HepG2 (cell line): ENCODE measurements around the gene TARDBP. TPM values are rescaled to one million over a fixed set of nuclear protein-coding genes. Genes with fewer than 3 reads are reported as not detected.
A peak's percentile ranks its signal among the peaks of the same experiment; 100 is the strongest.

ENCODE experiments used
- ATAC-seq: fragments of 200-7000 bp; cut with Tn5 transposase; 3 replicates; pipeline ENCODE4 v1.9.1; 2020; ENCODE audit warnings: mild to moderate bottlenecking, moderate library complexity
- BruUV-seq: library from RNA; stranded (reverse); fragments of 400-500 nt; replicated peaks from 2 replicates; lab custom pipeline; 2021; lab: Mats Ljungman, UMichigan
- CTCF ChIA-PET: fragments of 300-600 bp; formaldehyde crosslinking; extraction: SDS; loops from one replicate; lab custom pipeline; 2021; ENCODE audit warnings: low total read pairs, inconsistent platforms, low intra/inter-chr PET ratio; lab: Yijun Ruan, JAX
- POLR2A ChIA-PET: fragments of 350-600 bp; sonication (Branson Sonifier 250); formaldehyde crosslinking; loops from one replicate; lab custom pipeline; 2020; ENCODE audit warnings: antibody characterized with exemption, inconsistent platforms; lab: Yijun Ruan, JAX
- DNase-seq: peaks from one replicate; pipeline ENCODE4 v3.0.0-alpha.2; 2015; ENCODE audit warnings: low spot score
- FAIRE-seq: peaks from 3 replicates; lab custom pipeline; 2011; peaks lifted over from hg19 to GRCh38; lab: Jason Lieb, UNC
- H2AFZ ChIP-seq: one replicate; pipeline ENCODE4 v1.6.1; 2011; ENCODE audit warnings: low read length, inconsistent platforms
- H3K27ac ChIP-seq: fragments of 300-600 bp; 3 replicates; pipeline ENCODE4 v1.8.0; 2011; ENCODE audit warnings: mixed run types, mild to moderate bottlenecking, mixed read lengths, low read length, inconsistent platforms; ENCODE audit not compliant: insufficient read depth; ENCODE audit errors: extremely low read length
- H3K27me3 ChIP-seq, 2 experiments: fragments of 200-600 bp in 1 of 2; 2 replicates in 1 of 2; 3 replicates in 1 of 2; pipeline versions ENCODE4 v1.6.0 to v1.8.0; 2011; ENCODE audit warnings: low read length in 2 of 2, mild to moderate bottlenecking in 2 of 2, moderate library complexity in 2 of 2, inconsistent platforms in 1 of 2; ENCODE audit not compliant: insufficient read depth in 2 of 2, control insufficient read depth in 1 of 2
- H3K36me3 ChIP-seq, 2 experiments: fragments of 200-600 bp in 1 of 2; replicated peaks in 1 of 2; 2 replicates in 1 of 2; 3 replicates in 1 of 2; pipeline versions ENCODE4 v1.5.1 to v1.8.0; 2011; ENCODE audit warnings: low read length in 2 of 2, inconsistent platforms in 1 of 2; ENCODE audit not compliant: insufficient read depth in 2 of 2, control insufficient read depth in 1 of 2
- H3K4me1 ChIP-seq: 2 replicates; pipeline ENCODE4 v1.5.1; 2012; ENCODE audit warnings: low read length, inconsistent platforms; ENCODE audit not compliant: insufficient read depth
- H3K4me2 ChIP-seq: 2 replicates; pipeline ENCODE4 v1.6.0; 2011; ENCODE audit warnings: low read depth, low read length, inconsistent platforms
- H3K4me3 ChIP-seq, 3 experiments: fragments of 200-600 bp in 1 of 3; sonication (generic), shearing (Covaris generic) in 1 of 3; replicated peaks in 1 of 3; 2 replicates each; pipeline ENCODE4 v1.5.1; 2011 to 2016; ENCODE audit warnings: low read length in 3 of 3, inconsistent platforms in 2 of 3, low read depth in 2 of 3, mild to moderate bottlenecking in 2 of 3, control low read depth in 1 of 3, mixed read lengths in 1 of 3; ENCODE audit not compliant: insufficient read depth in 1 of 3
- H3K79me2 ChIP-seq: one replicate; pipeline ENCODE4 v1.6.1; 2011; ENCODE audit warnings: low read length, inconsistent platforms; ENCODE audit not compliant: insufficient read depth
- H3K9ac ChIP-seq: 2 replicates; pipeline ENCODE4 v1.6.0; 2011; ENCODE audit warnings: mild to moderate bottlenecking, low read depth, low read length, inconsistent platforms; ENCODE audit not compliant: insufficient read depth
- H3K9me3 ChIP-seq: 2 replicates; pipeline ENCODE4 v1.5.1; 2012; ENCODE audit warnings: mild to moderate bottlenecking, low read length
- H4K20me1 ChIP-seq: 2 replicates; pipeline ENCODE4 v1.6.0; 2011; ENCODE audit warnings: inconsistent platforms, mild to moderate bottlenecking, low read length, moderate library complexity; ENCODE audit not compliant: insufficient read depth
- AGO2 ChIP-seq: fragments of 200-400 bp; formaldehyde crosslinking; optimal IDR thresholded peaks from 2 replicates; pipeline ENCODE3; 2017; ENCODE audit warnings: mild to moderate bottlenecking, low read depth, low read length, moderate library complexity
- BCL6 ChIP-seq: IDR thresholded peaks from 2 replicates; pipeline ENCODE4 v1.6.1; 2016; ENCODE audit warnings: missing genetic modification reagents, missing compliant biosample characterization
- BHLHE40 ChIP-seq: IDR thresholded peaks from 2 replicates; pipeline ENCODE4 v1.6.1; 2011; ENCODE audit warnings: low read length, improper control_type of control experiment
- FOXP1 ChIP-seq, 2 experiments: fragments of 450-650 bp in 1 of 2; IDR thresholded peaks; 2 replicates each; pipeline ENCODE4 v1.6.1; 2017 to 2018; ENCODE audit warnings: antibody characterized with exemption in 1 of 2
- HMG20B ChIP-seq: conservative IDR thresholded peaks from 2 replicates; pipeline ENCODE4 v1.6.1; 2016; ENCODE audit warnings: missing genetic modification reagents, missing compliant biosample characterization
- KDM3A ChIP-seq: IDR thresholded peaks from 2 replicates; pipeline ENCODE4 v1.6.1; 2018; ENCODE audit warnings: low read depth, missing compliant biosample characterization
- NFYC ChIP-seq: IDR thresholded peaks from 2 replicates; pipeline ENCODE4 v1.6.1; 2016; ENCODE audit warnings: missing genetic modification reagents, missing compliant biosample characterization
- PHF21A ChIP-seq: sonication (generic); formaldehyde crosslinking; IDR thresholded peaks from 2 replicates; pipeline ENCODE4 v1.5.0; 2020; ENCODE audit warnings: mild to moderate bottlenecking, missing genetic modification reagents
- POLR2G ChIP-seq: fragments of 200-400 bp; formaldehyde crosslinking; IDR thresholded peaks from 2 replicates; pipeline ENCODE4 v1.6.1; 2018; ENCODE audit warnings: mild to moderate bottlenecking, low read depth, low read length, moderate library complexity
- RXRA ChIP-seq: sonication (generic); formaldehyde crosslinking; IDR thresholded peaks from 2 replicates; pipeline ENCODE4 v1.5.1; 2020; ENCODE audit warnings: missing genetic modification reagents
- SNAI1 ChIP-seq: sonication (generic); formaldehyde crosslinking; IDR thresholded peaks from 2 replicates; pipeline ENCODE4 v1.5.0; 2020; ENCODE audit warnings: mild to moderate bottlenecking, missing genetic modification reagents, borderline replicate concordance
- SRY ChIP-seq: sonication (generic); formaldehyde crosslinking; IDR thresholded peaks from 2 replicates; pipeline ENCODE4 v1.8.0; 2022; ENCODE audit warnings: mild to moderate bottlenecking, missing genetic modification reagents
- TRIM24 ChIP-seq: sonication (generic); formaldehyde crosslinking; IDR thresholded peaks from 2 replicates; pipeline ENCODE4 v1.8.0; 2022; ENCODE audit warnings: mild to moderate bottlenecking, missing genetic modification reagents
- ZFP37 ChIP-seq: sonication (generic); formaldehyde crosslinking; IDR thresholded peaks from 2 replicates; pipeline ENCODE4 v1.4.0; 2020; ENCODE audit warnings: missing genetic modification reagents, borderline replicate concordance
- ZNF382 ChIP-seq: sonication (generic); formaldehyde crosslinking; IDR thresholded peaks from 2 replicates; pipeline ENCODE4 v1.5.0; 2020; ENCODE audit warnings: missing genetic modification reagents, mild to moderate bottlenecking, borderline replicate concordance
- ZNF644 ChIP-seq: IDR thresholded peaks from 2 replicates; pipeline ENCODE4 v1.6.1; 2016; ENCODE audit warnings: low read depth
- ZNF772 ChIP-seq: sonication (generic); formaldehyde crosslinking; IDR thresholded peaks from 2 replicates; pipeline ENCODE4 v1.5.0; 2020; ENCODE audit warnings: mild to moderate bottlenecking, missing genetic modification reagents
- WGBS: methylation state at CpG from one replicate; pipeline ENCODE4 v1.1.6; 2017; ENCODE audit warnings: low lambda C conversion rate; 5-methylcytosine and 5-hydroxymethylcytosine counted together
- in situ Hi-C: cut with HindIII; loops from 2 replicates; pipeline ENCODE4 v1.10.0; 2017; ENCODE audit warnings: low pct_unique_long_range_greater_than_20kb; ENCODE audit not compliant: extremely low pct_ligation_motif_present
- intact Hi-C: fragments of 100-400 bp; cut with micrococcal nuclease; formaldehyde crosslinking; loops from one replicate; pipeline ENCODE4 v1.10.0; 2022; ENCODE audit not compliant: unreplicated experiment
- polyA plus RNA-seq, 8 experiments: library from polyadenylated mRNA; depleted of rRNA in 3 of 8; stranded (reverse) in 7 of 8; unstranded in 1 of 8; fragments of >200 nt; fragmentation: Illumina TruSeq in 4 of 8; extraction: Trizol in 4 of 8; gene quantifications; 2 replicates each; pipeline versions ENCODE4 v1.2.1 to v1.2.3, GENCODE V29; 2011 to 2016; ENCODE audit warnings: low read depth in 4 of 8, missing spikeins in 1 of 8, mixed read lengths in 1 of 8; ENCODE audit not compliant: insufficient read depth in 1 of 8
- total RNA-seq, 5 experiments: library from RNA; depleted of rRNA; stranded (reverse); fragments of >200 nt; fragmentation: Illumina TruSeq; extraction: Trizol; gene quantifications; 2 replicates each; pipeline ENCODE4 v1.2.3, GENCODE V29; 2016; ENCODE audit warnings: low read depth in 1 of 5
- TF ChIP-seq, protein P1 (sequence below): sonication (generic); formaldehyde crosslinking; conservative IDR thresholded peaks from 2 replicates; pipeline ENCODE4 v1.4.0; 2020; ENCODE audit warnings: mild to moderate bottlenecking, missing genetic modification reagents, moderate library complexity
- TF ChIP-seq, protein P2 (sequence below): sonication (generic); formaldehyde crosslinking; IDR thresholded peaks from 2 replicates; pipeline ENCODE4 v1.8.0; 2022; ENCODE audit warnings: mild to moderate bottlenecking, missing genetic modification reagents, moderate library complexity
- TF ChIP-seq, protein P3 (sequence below): sonication (generic); formaldehyde crosslinking; IDR thresholded peaks from 2 replicates; pipeline ENCODE4 v1.4.0; 2020; ENCODE audit warnings: missing genetic modification reagents

The TARDBP gene
- total and polyA plus RNA-seq, 2 of the 13 experiments (the other 11 are each of a cell fraction or from before 2014, with no cell fraction given) = 62.4 to 93.0 TPM

DNA sequence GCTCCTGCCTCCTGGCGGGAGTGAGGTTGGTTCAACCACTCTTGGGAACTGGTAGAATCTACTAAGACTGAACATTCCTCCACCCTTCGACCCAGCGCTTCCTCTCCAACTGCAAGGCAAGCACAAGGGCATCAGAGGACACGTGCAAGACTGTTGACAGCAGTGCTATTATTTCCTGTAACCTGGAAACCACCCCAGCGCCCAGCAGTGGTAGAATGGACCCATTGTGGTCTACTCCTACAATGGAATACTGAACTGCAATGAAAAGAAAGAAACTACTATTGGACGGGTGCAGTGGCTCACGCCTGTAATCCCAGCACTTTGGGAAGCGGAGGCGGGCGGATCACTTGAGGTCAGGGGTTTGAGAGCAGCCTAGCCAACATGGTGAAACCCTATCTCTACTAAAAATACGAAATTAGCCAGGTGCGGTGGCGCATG lies 33.0 kb upstream of the TARDBP start (continued):
- TF ChIP-seq, protein P1, sequence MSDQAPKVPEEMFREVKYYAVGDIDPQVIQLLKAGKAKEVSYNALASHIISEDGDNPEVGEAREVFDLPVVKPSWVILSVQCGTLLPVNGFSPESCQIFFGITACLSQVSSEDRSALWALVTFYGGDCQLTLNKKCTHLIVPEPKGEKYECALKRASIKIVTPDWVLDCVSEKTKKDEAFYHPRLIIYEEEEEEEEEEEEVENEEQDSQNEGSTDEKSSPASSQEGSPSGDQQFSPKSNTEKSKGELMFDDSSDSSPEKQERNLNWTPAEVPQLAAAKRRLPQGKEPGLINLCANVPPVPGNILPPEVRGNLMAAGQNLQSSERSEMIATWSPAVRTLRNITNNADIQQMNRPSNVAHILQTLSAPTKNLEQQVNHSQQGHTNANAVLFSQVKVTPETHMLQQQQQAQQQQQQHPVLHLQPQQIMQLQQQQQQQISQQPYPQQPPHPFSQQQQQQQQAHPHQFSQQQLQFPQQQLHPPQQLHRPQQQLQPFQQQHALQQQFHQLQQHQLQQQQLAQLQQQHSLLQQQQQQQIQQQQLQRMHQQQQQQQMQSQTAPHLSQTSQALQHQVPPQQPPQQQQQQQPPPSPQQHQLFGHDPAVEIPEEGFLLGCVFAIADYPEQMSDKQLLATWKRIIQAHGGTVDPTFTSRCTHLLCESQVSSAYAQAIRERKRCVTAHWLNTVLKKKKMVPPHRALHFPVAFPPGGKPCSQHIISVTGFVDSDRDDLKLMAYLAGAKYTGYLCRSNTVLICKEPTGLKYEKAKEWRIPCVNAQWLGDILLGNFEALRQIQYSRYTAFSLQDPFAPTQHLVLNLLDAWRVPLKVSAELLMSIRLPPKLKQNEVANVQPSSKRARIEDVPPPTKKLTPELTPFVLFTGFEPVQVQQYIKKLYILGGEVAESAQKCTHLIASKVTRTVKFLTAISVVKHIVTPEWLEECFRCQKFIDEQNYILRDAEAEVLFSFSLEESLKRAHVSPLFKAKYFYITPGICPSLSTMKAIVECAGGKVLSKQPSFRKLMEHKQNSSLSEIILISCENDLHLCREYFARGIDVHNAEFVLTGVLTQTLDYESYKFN (CRISPR knock-in tag) = peak; percentile 36; the same call in 1 of the 2 replicates
- TF ChIP-seq RXRA (CRISPR knock-in tag) (peak; percentile 86), ZFP37 (CRISPR knock-in tag) (no peak), ZNF644 (CRISPR knock-in tag) (peak; percentile 78; the same call in 1 of the 2 replicates), BCL6 (peak; percentile 29; the same call in 1 of the 2 replicates), BHLHE40 (peak; percentile 79), FOXP1 (IDR thresholded peaks at IDR 0.05) (no peak), FOXP1 (CRISPR knock-in tag; IDR thresholded peaks at IDR 0.05) (peak; percentile 29; the same call in 1 of the 2 replicates)
- TF ChIP-seq, protein P2, sequence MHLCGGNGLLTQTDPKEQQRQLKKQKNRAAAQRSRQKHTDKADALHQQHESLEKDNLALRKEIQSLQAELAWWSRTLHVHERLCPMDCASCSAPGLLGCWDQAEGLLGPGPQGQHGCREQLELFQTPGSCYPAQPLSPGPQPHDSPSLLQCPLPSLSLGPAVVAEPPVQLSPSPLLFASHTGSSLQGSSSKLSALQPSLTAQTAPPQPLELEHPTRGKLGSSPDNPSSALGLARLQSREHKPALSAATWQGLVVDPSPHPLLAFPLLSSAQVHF (CRISPR knock-in tag) = no peak

DNA sequence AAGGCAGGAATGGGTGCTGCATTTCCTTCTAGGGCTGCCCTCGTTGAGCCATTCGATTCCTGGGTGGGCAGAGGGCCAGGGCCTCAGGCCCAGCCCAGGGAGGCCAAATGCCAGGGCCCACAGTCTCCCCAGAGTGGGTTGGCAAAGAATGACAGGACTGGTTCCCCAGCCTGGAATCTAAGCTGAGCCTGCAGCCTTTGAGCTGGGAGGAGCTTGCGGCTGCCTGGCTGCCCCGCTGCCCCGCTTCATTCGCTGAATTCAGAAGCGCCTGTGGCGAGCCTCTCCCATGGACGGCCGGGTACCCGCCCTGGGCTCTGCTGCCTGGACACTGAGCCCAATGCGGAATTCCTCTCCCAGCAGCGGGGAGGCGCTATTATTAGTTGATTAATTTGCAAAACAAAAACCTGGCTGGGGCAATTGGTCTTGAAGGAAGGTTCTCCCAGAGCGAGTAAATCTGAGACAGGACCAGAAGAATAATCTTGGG lies 32.3 kb upstream of the TARDBP start:
- FAIRE-seq = peak; percentile 63
- BruUV-seq = no TSS peak
- Histone ChIP-seq H3K27ac (peak overlapping the region; percentile 65), H4K20me1 (no peaks in the 10 kb centered on the region), H3K4me1 (peaks cover 63% of the 10 kb centered on the region), H3K4me2 (peak overlapping the region; percentile 94), H2AFZ (no peak overlapping the region), H3K4me3 (peak overlapping the region; percentile 23 to 67 (median 34); a peak in 5 of 6 replicates), H3K27me3 (0 out of 5 replicates have a peak, but pooled peaks cover 0 to 2% of the 10 kb centered on the region in 2 experiments), H3K79me2 (no peaks in the 10 kb centered on the region), H3K36me3 (no peaks in the 10 kb centered on the region), H3K9ac (peak overlapping the region; percentile 53), H3K9me3 (no peaks in the 10 kb centered on the region)
- peak; percentile 64 for DNase-seq
- intact Hi-C loops (no loop called here), in situ Hi-C loops (no loop called here)
- ChIA-PET CTCF (no interaction called here), POLR2A (no interaction called here)
- WGBS = 0% methylated on average over 9 of the region's 15 CpGs
- ATAC-seq = peak; percentile 94
- no peak for TF ChIP-seq ZNF772 (CRISPR knock-in tag)
- TF ChIP-seq AGO2 = no peak
- no peak for TF ChIP-seq SRY (CRISPR knock-in tag)
- TF ChIP-seq KDM3A (CRISPR knock-in tag) = no peak
- no peak for TF ChIP-seq ZNF382 (CRISPR knock-in tag)
- TF ChIP-seq PHF21A (CRISPR knock-in tag) = 0 out of 2 replicates have a peak, but pooled peaks have one; percentile 37
- no peak for TF ChIP-seq NFYC
- no peak for TF ChIP-seq HMG20B
- no peak for TF ChIP-seq TRIM24
- TF ChIP-seq SNAI1 (CRISPR knock-in tag) = no peak
- 0 out of 2 replicates have a peak, but pooled peaks have one; percentile 58 for TF ChIP-seq POLR2G
- TF ChIP-seq, protein P3, sequence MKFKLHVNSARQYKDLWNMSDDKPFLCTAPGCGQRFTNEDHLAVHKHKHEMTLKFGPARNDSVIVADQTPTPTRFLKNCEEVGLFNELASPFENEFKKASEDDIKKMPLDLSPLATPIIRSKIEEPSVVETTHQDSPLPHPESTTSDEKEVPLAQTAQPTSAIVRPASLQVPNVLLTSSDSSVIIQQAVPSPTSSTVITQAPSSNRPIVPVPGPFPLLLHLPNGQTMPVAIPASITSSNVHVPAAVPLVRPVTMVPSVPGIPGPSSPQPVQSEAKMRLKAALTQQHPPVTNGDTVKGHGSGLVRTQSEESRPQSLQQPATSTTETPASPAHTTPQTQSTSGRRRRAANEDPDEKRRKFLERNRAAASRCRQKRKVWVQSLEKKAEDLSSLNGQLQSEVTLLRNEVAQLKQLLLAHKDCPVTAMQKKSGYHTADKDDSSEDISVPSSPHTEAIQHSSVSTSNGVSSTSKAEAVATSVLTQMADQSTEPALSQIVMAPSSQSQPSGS = no peak
